ENCODE results near the gene DBF4. TPM values are rescaled to one million over a fixed set of nuclear protein-coding genes. Genes with fewer than 3 reads are reported as not detected.

DBF4 gene
- total and polyA plus RNA-seq, 2 of the 13 experiments (the other 11 are each of a cell fraction or from before 2014, with no cell fraction given), result 5.0 to 64.4 TPM

DNA sequence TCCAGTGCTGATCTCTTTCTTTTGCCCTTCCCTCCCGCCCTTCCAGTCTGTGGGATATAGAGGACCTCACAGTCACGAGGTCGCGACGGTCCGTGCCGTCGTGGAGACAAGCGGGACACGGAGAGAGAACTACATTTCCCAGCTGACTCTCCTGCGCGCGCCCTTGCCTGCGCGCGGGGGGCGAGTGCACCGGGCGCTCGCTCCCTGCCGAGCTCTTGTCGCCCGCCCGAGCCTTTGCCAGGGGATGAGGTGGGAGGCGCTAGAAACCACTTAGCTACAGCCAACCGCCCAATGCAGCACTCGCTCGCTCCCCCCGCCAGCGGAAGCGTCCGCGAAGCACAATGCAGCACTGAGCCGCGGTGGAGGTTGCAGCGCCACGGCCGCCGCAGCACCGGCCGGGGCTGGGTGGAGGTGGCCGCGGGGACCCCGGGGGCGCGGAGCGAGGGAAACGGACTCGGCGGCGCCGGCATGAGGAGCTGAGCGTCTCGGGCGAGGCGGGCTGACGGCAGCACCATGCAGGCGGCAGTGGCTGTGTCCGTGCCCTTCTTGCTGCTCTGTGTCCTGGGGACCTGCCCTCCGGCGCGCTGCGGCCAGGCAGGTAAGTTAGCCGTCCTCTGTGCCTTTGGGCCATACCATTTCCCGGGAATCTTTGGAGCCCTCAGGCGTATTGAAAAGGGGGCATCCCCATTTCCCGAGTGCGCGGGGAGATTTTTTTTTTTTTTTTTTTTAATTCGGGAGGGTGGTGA is 57.8 kb downstream of the DBF4 start, which contains the start of gene ADAM22 (continued):
- TF ChIP-seq SP1 (IDR thresholded peaks at IDR 0.05) (no peak), SP1 (CRISPR knock-in tag; IDR thresholded peaks at IDR 0.05) (0 out of 2 replicates have a peak, but pooled peaks have one; percentile 27), ZNF724P (CRISPR knock-in tag; IDR thresholded peaks at IDR 0.05; ENCODE audit: borderline replicate concordance) (peak; percentile 89), ZNF451 (CRISPR knock-in tag; IDR thresholded peaks at IDR 0.05) (peak; percentile 70; the same call in 1 of the 2 replicates), NRL (CRISPR knock-in tag; IDR thresholded peaks at IDR 0.05; ENCODE audit: borderline replicate concordance) (peak; percentile 66; the same call in 1 of the 2 replicates), KLF9 (CRISPR knock-in tag; IDR thresholded peaks at IDR 0.05; ENCODE audit: low read depth) (0 out of 2 replicates have a peak, but pooled peaks have one; percentile 45), TAF1 (CRISPR knock-in tag; IDR thresholded peaks at IDR 0.05) (peak; percentile 82), ZNF30 (CRISPR knock-in tag; IDR thresholded peaks at IDR 0.05) (peak; percentile 63; the same call in 1 of the 2 replicates), SRSF4 (IDR thresholded peaks at IDR 0.05; ENCODE audit: low read depth, low read length, poor library complexity, severe bottlenecking) (no peak), TEAD2 (CRISPR knock-in tag; IDR thresholded peaks at IDR 0.05) (0 out of 2 replicates have a peak, but pooled peaks have one; percentile 5), ZNF354B (CRISPR knock-in tag; IDR thresholded peaks at IDR 0.05) (no peak), ZNF781 (CRISPR knock-in tag; IDR thresholded peaks at IDR 0.05; ENCODE audit: borderline replicate concordance, not compliant biosample characterization) (peak; percentile 27), DNMT1 (CRISPR knock-in tag; IDR thresholded peaks at IDR 0.05) (peak; percentile 92; the same call in 1 of the 2 replicates), CBX5 (CRISPR knock-in tag; IDR thresholded peaks at IDR 0.05; ENCODE audit: borderline replicate concordance) (peak; percentile 36; the same call in 1 of the 2 replicates), ZFP82 (CRISPR knock-in tag; IDR thresholded peaks at IDR 0.05; ENCODE audit: borderline replicate concordance) (0 out of 2 replicates have a peak, but pooled peaks have one; percentile 60), ASH2L (IDR thresholded peaks at IDR 0.05; ENCODE audit: insufficient read length, low read depth, low read length) (peak; percentile 65), ETV5 (CRISPR knock-in tag; IDR thresholded peaks at IDR 0.05; ENCODE audit: borderline replicate concordance) (peak; percentile 91), FOSL1 (CRISPR knock-in tag; IDR thresholded peaks at IDR 0.05; ENCODE audit: borderline replicate concordance) (no peak), ZNF598 (CRISPR knock-in tag; IDR thresholded peaks at IDR 0.05; ENCODE audit: borderline replicate concordance) (peak; percentile 64; the same call in 1 of the 2 replicates), RARA (CRISPR knock-in tag; IDR thresholded peaks at IDR 0.05) (no peak; the same call in 1 of the 2 replicates), CEBPG (CRISPR knock-in tag; IDR thresholded peaks at IDR 0.05) (0 out of 2 replicates have a peak, but pooled peaks have one; percentile 22), ZNF883 (CRISPR knock-in tag; IDR thresholded peaks at IDR 0.05; ENCODE audit: not compliant biosample characterization) (peak; percentile 65)
- TF ChIP-seq, protein P1, sequence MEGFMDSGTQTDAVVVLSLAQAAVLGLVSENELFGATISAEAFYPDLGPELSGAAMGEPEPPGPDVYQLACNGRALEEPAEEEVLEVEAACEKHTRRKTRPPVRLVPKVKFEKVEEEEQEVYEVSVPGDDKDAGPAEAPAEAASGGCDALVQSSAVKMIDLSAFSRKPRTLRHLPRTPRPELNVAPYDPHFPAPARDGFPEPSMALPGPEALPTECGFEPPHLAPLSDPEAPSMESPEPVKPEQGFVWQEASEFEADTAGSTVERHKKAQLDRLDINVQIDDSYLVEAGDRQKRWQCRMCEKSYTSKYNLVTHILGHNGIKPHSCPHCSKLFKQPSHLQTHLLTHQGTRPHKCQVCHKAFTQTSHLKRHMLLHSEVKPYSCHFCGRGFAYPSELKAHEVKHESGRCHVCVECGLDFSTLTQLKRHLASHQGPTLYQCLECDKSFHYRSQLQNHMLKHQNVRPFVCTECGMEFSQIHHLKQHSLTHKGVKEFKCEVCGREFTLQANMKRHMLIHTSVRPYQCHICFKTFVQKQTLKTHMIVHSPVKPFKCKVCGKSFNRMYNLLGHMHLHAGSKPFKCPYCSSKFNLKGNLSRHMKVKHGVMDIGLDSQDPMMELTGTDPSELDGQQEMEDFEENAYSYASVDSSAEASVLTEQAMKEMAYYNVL (CRISPR knock-in tag; IDR thresholded peaks at IDR 0.05; ENCODE audit: borderline replicate concordance), result peak; percentile 33; the same call in 1 of the 2 replicates
- TF ChIP-seq, protein P2, sequence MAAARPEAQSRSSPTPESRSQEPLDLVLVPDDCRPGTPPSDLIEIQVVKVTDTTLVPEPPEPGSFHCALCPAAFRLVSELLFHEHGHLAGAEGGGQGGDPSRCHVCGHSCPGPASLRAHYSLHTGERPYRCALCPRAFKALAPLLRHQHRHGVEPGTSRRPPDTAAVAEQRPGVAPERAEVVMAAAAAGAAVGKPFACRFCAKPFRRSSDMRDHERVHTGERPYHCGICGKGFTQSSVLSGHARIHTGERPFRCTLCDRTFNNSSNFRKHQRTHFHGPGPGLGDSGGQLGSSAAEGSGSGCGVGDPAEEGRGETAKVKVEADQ (CRISPR knock-in tag; IDR thresholded peaks at IDR 0.05; ENCODE audit: borderline replicate concordance), result peak; percentile 91
- TF ChIP-seq, protein P3, sequence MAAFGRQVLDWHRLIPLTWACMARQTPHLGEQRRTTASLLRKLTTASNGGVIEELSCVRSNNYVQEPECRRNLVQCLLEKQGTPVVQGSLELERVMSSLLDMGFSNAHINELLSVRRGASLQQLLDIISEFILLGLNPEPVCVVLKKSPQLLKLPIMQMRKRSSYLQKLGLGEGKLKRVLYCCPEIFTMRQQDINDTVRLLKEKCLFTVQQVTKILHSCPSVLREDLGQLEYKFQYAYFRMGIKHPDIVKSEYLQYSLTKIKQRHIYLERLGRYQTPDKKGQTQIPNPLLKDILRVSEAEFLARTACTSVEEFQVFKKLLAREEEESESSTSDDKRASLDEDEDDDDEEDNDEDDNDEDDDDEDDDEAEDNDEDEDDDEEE (CRISPR knock-in tag; IDR thresholded peaks at IDR 0.05), result peak; percentile 86
